Measurements from ENCODE around the gene CRYL1.

- TF ChIP-seq CTCF (IDR thresholded peaks at IDR 0.05; ENCODE audit: control extremely low read depth in 1 of 3, insufficient read depth in 1 of 3, low read depth in 1 of 3, low read length in 3 of 3) (no peak), CREB1 (IDR thresholded peaks at IDR 0.05) (no peak), EP300 (IDR thresholded peaks at IDR 0.05; ENCODE audit: borderline replicate concordance in 1 of 2, low read depth in 2 of 2, low read length in 2 of 2) (no peak), POLR2A (IDR thresholded peaks at IDR 0.05; ENCODE audit: control extremely low read depth in 1 of 2, low read depth in 2 of 2, low read length in 2 of 2) (no peak), TEAD4 (IDR thresholded peaks at IDR 0.05; ENCODE audit: low read depth, low read length) (no peak), KDM5A (IDR thresholded peaks at IDR 0.05; ENCODE audit: low read length) (no peak), SP1 (IDR thresholded peaks at IDR 0.05; ENCODE audit: low read depth, low read length) (no peak), RXRA (IDR thresholded peaks at IDR 0.05; ENCODE audit: insufficient read depth, low read depth, low read length) (no peak)
These were observed 98.8 kb downstream of the CRYL1 start for GRCh38 chr13:20426766-20427448.
